ENCODE data around the gene HDLBP.

The HDLBP gene

DNA sequence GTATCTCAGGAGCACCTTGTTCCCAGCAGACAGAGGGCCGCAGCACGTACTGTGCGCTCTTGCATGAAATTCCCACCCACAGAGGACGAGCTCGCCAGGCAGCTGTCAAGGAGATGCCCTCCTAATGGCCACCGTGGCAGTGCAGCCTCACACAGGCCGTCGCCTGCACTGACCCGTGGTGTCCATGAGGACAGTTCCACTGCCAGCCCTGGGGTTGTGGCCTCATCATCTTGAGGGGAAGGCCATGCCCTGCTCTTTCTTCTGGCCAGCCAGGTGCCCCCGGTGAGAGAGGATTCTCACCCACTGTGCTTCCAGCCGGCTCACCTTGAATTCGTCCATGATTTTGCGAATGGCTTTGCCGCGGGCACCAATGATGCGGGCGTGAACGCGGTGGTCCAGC, 85.0 kb downstream of the HDLBP start:
- DNase-seq (ENCODE audit: low read depth) = no peak
- TF ChIP-seq, protein P1, sequence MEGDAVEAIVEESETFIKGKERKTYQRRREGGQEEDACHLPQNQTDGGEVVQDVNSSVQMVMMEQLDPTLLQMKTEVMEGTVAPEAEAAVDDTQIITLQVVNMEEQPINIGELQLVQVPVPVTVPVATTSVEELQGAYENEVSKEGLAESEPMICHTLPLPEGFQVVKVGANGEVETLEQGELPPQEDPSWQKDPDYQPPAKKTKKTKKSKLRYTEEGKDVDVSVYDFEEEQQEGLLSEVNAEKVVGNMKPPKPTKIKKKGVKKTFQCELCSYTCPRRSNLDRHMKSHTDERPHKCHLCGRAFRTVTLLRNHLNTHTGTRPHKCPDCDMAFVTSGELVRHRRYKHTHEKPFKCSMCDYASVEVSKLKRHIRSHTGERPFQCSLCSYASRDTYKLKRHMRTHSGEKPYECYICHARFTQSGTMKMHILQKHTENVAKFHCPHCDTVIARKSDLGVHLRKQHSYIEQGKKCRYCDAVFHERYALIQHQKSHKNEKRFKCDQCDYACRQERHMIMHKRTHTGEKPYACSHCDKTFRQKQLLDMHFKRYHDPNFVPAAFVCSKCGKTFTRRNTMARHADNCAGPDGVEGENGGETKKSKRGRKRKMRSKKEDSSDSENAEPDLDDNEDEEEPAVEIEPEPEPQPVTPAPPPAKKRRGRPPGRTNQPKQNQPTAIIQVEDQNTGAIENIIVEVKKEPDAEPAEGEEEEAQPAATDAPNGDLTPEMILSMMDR (conservative IDR thresholded peaks at IDR 0.05; ENCODE audit: low read depth, low read length) = no peak
- no peak overlapping the region for H3K4me3 ChIP-seq (ENCODE audit: low read length)

DNA sequence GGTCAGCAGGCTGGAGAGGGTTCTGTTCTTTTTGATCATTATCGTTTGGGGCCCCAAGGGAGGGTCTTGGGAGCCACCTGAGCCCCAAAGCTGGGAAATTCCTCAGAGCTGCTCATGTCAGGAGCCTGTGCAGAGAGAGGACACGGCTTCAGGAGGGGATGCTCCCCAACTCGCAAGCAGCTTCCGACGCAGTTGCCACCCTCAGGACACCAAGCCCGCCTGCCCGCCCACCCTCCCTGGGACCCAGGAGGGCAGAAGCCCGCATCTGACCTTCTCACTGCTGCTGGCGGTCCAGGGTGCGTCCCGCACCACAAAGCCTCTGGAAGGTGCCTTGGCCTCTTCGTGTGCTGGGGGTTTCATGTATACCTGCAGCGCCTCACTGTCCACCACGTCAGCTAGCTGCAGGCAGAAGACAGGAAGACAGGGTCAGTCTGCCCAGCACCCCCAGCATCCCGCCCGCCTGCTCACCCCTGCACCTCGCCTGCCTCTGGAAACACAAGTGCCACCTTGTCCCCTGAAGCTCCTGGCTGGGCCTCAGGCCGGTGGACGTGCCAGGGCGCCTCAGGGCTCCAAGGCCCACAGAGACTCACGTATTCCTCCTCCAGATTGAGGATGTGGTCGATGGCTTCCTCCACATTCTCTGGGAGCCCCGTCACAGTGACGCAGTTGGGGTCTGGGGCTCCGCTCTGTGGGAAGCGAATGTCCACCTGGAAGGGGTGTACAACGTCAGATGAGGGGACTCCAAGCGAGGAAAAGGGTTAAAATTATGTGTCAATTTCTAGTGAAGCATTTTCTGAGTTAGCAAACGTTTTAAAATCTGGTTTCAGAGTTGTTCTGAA, 85.7 kb downstream of the HDLBP start:
- TF ChIP-seq, protein P1 (conservative IDR thresholded peaks at IDR 0.05; ENCODE audit: low read depth, low read length) = no peak
- no peak overlapping the region for H3K4me3 ChIP-seq (ENCODE audit: low read length)
- no peak for DNase-seq (ENCODE audit: low read depth)

DNA sequence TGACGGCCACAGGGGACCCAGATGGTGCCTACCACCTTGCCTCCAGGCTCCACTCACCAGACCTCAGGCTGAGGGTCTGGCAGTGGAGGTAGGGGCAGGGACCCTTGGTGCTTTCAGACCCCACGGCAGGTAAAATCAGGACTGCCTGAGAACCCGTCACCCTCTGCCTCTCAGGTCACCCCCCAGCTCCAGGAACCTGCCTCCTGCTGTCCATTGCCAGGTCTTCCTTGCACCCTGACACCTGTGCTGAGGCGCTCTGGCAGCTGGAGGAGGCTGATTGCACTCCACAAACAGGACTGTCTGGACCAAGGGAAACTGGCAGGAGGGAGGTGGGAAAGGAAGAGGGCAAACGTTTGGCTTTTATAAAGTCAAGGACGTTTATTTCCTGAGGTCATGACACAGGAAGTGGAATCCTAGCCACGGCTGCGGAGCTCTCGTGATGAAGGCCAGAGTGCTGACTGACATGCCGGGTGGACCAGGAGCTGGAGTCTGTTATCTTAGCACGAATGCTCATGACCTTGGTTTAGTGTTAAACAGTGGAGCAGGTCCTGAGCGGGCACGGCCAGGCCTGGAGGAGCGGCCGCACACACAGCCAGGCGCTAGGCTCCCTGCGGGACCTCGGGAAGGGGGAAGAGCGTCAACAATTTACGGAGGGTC, 86.5 kb downstream of the HDLBP start:
- DNase-seq (ENCODE audit: low read depth) = no peak
- TF ChIP-seq, protein P1 (conservative IDR thresholded peaks at IDR 0.05; ENCODE audit: low read depth, low read length) = no peak
- H3K4me3 ChIP-seq (ENCODE audit: low read length) = no peak overlapping the region

DNA sequence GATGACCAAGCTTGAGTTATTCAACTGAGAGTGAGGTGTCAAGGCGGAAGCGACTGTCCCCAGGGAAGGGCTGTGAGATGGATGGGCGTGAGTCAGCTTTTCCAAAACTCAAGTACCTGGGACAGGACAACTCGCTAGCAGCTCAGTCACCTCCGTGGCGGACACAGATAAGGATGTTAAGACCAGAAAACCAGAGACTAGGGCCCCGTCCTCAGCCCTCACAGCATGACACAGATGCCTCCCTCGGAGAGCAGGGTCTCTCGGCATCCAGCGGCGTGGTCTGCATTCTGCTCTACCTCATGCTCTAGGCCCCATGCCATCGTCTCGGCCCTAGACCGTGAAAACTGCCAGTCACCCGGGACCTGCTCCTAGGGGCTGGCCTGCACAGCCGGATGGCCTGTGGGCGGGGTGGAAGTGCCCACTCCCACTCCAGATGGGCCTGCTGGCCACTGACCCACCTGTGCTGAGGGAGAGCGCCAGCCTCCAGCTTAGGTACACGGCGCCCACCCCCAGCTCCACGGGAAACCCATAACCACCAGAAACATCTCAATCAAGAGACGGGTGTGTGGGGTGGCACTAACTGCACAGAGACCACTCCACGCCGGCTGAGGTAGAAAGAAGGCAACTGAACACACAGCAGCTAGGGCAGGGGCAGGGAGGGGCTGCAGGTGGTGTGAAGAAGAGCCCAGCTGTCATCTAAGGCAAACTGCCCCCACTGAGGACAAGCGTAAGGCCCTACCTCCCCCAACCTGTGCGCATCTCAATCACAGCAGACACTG, 87.2 kb downstream of the HDLBP start:
- DNase-seq (ENCODE audit: low read depth) = no peak
- H3K4me3 ChIP-seq (ENCODE audit: low read length) = no peak overlapping the region
- TF ChIP-seq, protein P1 (conservative IDR thresholded peaks at IDR 0.05; ENCODE audit: low read depth, low read length) = no peak

DNA sequence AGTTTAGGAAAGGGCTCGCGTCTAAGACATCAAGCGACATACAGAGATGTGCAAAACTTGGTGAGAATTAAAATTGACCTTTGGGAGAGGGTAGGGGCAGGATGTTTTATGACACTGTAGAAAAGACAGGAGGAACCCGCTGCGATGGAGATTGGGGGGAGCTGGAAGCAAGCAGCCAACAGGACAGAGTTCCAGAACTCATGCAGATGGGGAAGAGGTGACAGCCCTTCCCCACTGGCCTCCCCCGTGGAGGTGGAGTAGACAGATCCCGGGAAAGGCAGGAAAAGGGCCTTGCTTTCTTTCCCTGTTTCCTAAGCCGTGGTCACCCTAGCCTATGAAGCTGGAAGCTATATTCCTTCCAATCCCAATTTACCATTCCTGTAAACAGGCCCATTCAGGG, 87.9 kb downstream of the HDLBP start:
- no peak overlapping the region for H3K4me3 ChIP-seq (ENCODE audit: low read length)
- no peak for DNase-seq (ENCODE audit: low read depth)
- TF ChIP-seq, protein P1 (conservative IDR thresholded peaks at IDR 0.05; ENCODE audit: low read depth, low read length) = no peak

DNA sequence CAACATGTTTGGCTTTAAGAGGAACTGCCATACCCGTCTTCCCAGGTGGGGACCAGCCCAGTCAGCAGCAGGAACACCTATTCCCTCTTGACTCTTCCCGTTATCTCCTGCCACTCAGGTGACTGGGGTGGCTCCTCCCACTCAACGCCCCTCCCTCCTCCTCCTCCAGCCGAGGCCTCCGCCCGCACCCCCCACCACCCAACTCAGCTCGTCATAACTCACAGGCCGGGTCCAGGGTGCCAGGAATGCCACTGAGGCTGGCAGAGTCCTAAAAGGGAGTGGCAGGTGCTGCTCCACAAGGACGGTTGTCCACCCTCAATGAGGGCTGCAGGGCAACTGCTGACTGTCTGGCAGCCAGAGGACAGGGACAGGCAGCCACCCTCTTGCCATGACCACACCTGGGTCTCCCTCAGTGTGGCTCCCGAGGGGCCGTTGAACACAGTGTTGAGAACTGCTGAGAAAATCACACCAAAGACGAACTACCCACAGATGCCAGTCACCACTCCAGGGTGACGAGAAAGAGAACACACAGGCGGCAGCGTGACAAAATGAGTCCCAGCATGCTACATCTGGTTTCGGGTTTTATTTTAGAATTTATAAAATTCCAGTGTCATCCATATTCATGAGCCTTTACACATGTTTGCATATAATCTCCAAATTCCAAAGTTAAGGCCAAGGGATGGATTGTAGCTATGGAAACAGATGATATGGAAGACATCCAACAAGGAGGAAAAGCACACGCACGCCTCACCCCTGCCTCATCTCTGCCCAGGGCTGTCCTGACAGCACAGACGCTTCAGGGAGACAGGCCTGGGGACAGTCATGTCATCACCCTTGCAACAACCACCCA, 88.5 kb downstream of the HDLBP start:
- TF ChIP-seq, protein P1 (conservative IDR thresholded peaks at IDR 0.05; ENCODE audit: low read depth, low read length) = no peak
- no peak overlapping the region for H3K4me3 ChIP-seq (ENCODE audit: low read length)
- DNase-seq (ENCODE audit: low read depth) = no peak

Measured in retinal pigment epithelial cell (primary cell).